OCI-LY1 (cell line): ENCODE results near the gene CAMK2D.

Experiments used
- H2AFZ ChIP-seq: fragments of 200-600 bp; sonication (generic), shearing (Covaris generic); 2 replicates; pipeline ENCODE4 v1.6.0; 2014; ENCODE audit warnings: antibody characterized with exemption, mild to moderate bottlenecking, low read length
- H3F3A ChIP-seq: fragments of 200-600 bp; sonication (generic), shearing (Covaris generic); 2 replicates; pipeline ENCODE4 v1.6.0; 2014; ENCODE audit warnings: mild to moderate bottlenecking, antibody characterized with exemption, low read length, moderate library complexity; ENCODE audit not compliant: insufficient read depth
- H3K27ac ChIP-seq: fragments of 200-600 bp; sonication (generic); 2 replicates; pipeline ENCODE4 v1.5.1; 2014; ENCODE audit warnings: low read length, mixed run types, mild to moderate bottlenecking, low read depth; ENCODE audit not compliant: poor library complexity, severe bottlenecking
- H3K27me3 ChIP-seq: fragments of 200-600 bp; sonication (generic); 2 replicates; pipeline ENCODE4 v1.6.0; 2014; ENCODE audit warnings: antibody characterized with exemption, mild to moderate bottlenecking, low read length, moderate library complexity; ENCODE audit not compliant: insufficient read depth
- H3K36me3 ChIP-seq: fragments of 200-600 bp; sonication (generic); 2 replicates; pipeline ENCODE4 v1.6.1; 2014; ENCODE audit warnings: mild to moderate bottlenecking, antibody characterized with exemption, low read length, moderate library complexity, mixed read lengths; ENCODE audit not compliant: insufficient read depth
- H3K4me1 ChIP-seq: fragments of 200-600 bp; sonication (generic); 2 replicates; pipeline ENCODE4 v1.5.1; 2014; ENCODE audit warnings: mild to moderate bottlenecking, low read length, moderate library complexity; ENCODE audit not compliant: insufficient read depth, severe bottlenecking
- H3K4me2 ChIP-seq: fragments of 200-600 bp; sonication (generic), shearing (Covaris generic); 2 replicates; pipeline ENCODE4 v1.6.1; 2014; ENCODE audit warnings: low read length
- H3K4me3 ChIP-seq: fragments of 200-600 bp; sonication (generic); 2 replicates; pipeline ENCODE4 v1.5.1; 2014; ENCODE audit warnings: low read length, low read depth, mild to moderate bottlenecking, mixed read lengths; ENCODE audit not compliant: poor library complexity, severe bottlenecking
- H3K79me2 ChIP-seq: fragments of 200-600 bp; shearing (Covaris generic); 2 replicates; pipeline ENCODE4 v1.6.1; 2016; ENCODE audit warnings: mixed run types, low read length, mixed read lengths; ENCODE audit not compliant: insufficient read depth
- H3K9ac ChIP-seq: fragments of 200-600 bp; sonication (generic), shearing (Covaris generic); 2 replicates; pipeline ENCODE4 v1.6.1; 2014; ENCODE audit warnings: mild to moderate bottlenecking, low read length, mixed read lengths
- H3K9me2 ChIP-seq: fragments of 200-600 bp; sonication (generic), shearing (Covaris generic); 2 replicates; pipeline ENCODE4 v1.6.1; 2014; ENCODE audit warnings: low read depth, mild to moderate bottlenecking, low read length, mixed read lengths
- H3K9me3 ChIP-seq: fragments of 200-600 bp; shearing (Covaris generic); 2 replicates; pipeline ENCODE4 v1.6.1; 2014; ENCODE audit warnings: low read length, mixed read lengths
- H4K20me1 ChIP-seq: fragments of 200-600 bp; sonication (generic), shearing (Covaris generic); 2 replicates; pipeline ENCODE4 v1.6.0; 2016; ENCODE audit warnings: mild to moderate bottlenecking, low read length; ENCODE audit not compliant: insufficient read depth
- CTCF ChIP-seq: fragments of 200-600 bp; sonication (generic), shearing (Covaris generic); IDR thresholded peaks from 2 replicates; pipeline ENCODE4 v1.5.1; 2017; ENCODE audit warnings: mild to moderate bottlenecking, antibody characterized with exemption, low read length, moderate library complexity, mixed read lengths
- EZH2 ChIP-seq: fragments of 200-600 bp; sonication (generic), shearing (Covaris generic); IDR thresholded peaks from 2 replicates; pipeline ENCODE4 v1.8.0; 2017; ENCODE audit warnings: borderline replicate concordance, mixed run types, mild to moderate bottlenecking, antibody characterized with exemption, low read length, moderate library complexity, mixed read lengths

The CAMK2D gene

GRCh38 chr4:113591982-113592381 lies 169.6 kb downstream of the CAMK2D start:
- Histone ChIP-seq H3K4me2 (no peak overlapping the region), H3K79me2 (no peaks in the 10 kb centered on the region), H3K9me3 (no peaks in the 10 kb centered on the region), H3F3A (no peaks in the 10 kb centered on the region), H3K4me1 (peaks cover 55% of the 10 kb centered on the region), H3K36me3 (peaks cover 39% of the 10 kb centered on the region), H3K4me3 (no peak overlapping the region), H3K27me3 (no peaks in the 10 kb centered on the region), H2AFZ (no peak overlapping the region), H3K9me2 (no peaks in the 10 kb centered on the region), H3K27ac (peak overlapping the region; percentile 31), H4K20me1 (no peaks in the 10 kb centered on the region), H3K9ac (no peak overlapping the region)
- no peak for TF ChIP-seq CTCF
- TF ChIP-seq EZH2, result no peak

GRCh38 chr4:113588895-113589668 lies 172.5 kb downstream of the CAMK2D start:
- Histone ChIP-seq H4K20me1 (no peaks in the 10 kb centered on the region), H3K4me3 (no peak overlapping the region), H3K4me2 (no peak overlapping the region), H3K36me3 (peaks cover 21% of the 10 kb centered on the region), H3K27ac (peak overlapping the region; percentile 24), H3K9me3 (no peaks in the 10 kb centered on the region), H3K9ac (no peak overlapping the region), H3K79me2 (no peaks in the 10 kb centered on the region), H3K27me3 (no peaks in the 10 kb centered on the region), H3K9me2 (no peaks in the 10 kb centered on the region), H3K4me1 (peaks cover 64% of the 10 kb centered on the region), H2AFZ (no peak overlapping the region), H3F3A (no peaks in the 10 kb centered on the region)
- TF ChIP-seq CTCF (no peak), EZH2 (no peak)

- H3K36me3 ChIP-seq, result peaks cover 26% of the 10 kb centered on the region
- no peak overlapping the region for H3K4me3 ChIP-seq
- H3F3A ChIP-seq, result no peaks in the 10 kb centered on the region
- no peak overlapping the region for H2AFZ ChIP-seq
- TF ChIP-seq CTCF (no peak), EZH2 (no peak)
- no peaks in the 10 kb centered on the region for H3K79me2 ChIP-seq
- no peak overlapping the region for H3K9ac ChIP-seq
- H3K4me2 ChIP-seq, result no peak overlapping the region
- peaks cover 54% of the 10 kb centered on the region for H3K4me1 ChIP-seq
- H3K9me3 ChIP-seq, result no peaks in the 10 kb centered on the region
- H3K9me2 ChIP-seq, result no peaks in the 10 kb centered on the region
- H3K27me3 ChIP-seq, result no peaks in the 10 kb centered on the region
- no peaks in the 10 kb centered on the region for H4K20me1 ChIP-seq
- no peak overlapping the region for H3K27ac ChIP-seq
Observed at GRCh38 chr4:113587640-113588275, 173.8 kb downstream of the CAMK2D start.
